ENCODE data around the gene CCNJL. TPM values are rescaled to one million over a fixed set of nuclear protein-coding genes. Genes with fewer than 3 reads are reported as not detected.

CCNJL gene
- total and polyA plus RNA-seq, 2 experiments from 2014 or later, result 28.4 to 29.2 TPM

- H3K4me3 Mint-ChIP-seq, result no peak overlapping the region
- no peaks in the 10 kb centered on the region for H3K27me3 ChIP-seq (ENCODE audit: insufficient read depth)
- no peaks in the 10 kb centered on the region for H3K9me3 Mint-ChIP-seq
These were observed 101.0 kb downstream of the CCNJL start for GRCh38 chr5:160211352-160211751.

More at GRCh38 chr5:160211352-160211751, 101.0 kb downstream of the CCNJL start:
- H3K79me2 ChIP-seq (replicated peaks; ENCODE audit: insufficient read depth), result no peaks in the 10 kb centered on the region
- ATAC-seq, result no peak
- H3K27ac ChIP-seq (ENCODE audit: low read depth), result no peak overlapping the region
- DNase-seq (ENCODE audit: low spot score), result no peak
- no peak for TF ChIP-seq NANOG (IDR thresholded peaks at IDR 0.05; ENCODE audit: borderline replicate concordance)
- TF ChIP-seq REST (IDR thresholded peaks at IDR 0.05; ENCODE audit: unreplicated experiment), result no peak
- no peak for TF ChIP-seq STAT1 (IDR thresholded peaks at IDR 0.05; ENCODE audit: unreplicated experiment)
- TF ChIP-seq ZNF462 (CRISPR knock-in tag; IDR thresholded peaks at IDR 0.05), result no peak
- TF ChIP-seq POLR2AphosphoS5 (IDR thresholded peaks at IDR 0.05; ENCODE audit: low read depth), result no peak
- no peak for TF ChIP-seq ZNF114 (CRISPR knock-in tag; IDR thresholded peaks at IDR 0.05)
- TF ChIP-seq EZH2phosphoT487 (IDR thresholded peaks at IDR 0.05; ENCODE audit: unreplicated experiment), result no peak
- no peak for TF ChIP-seq JUNB (IDR thresholded peaks at IDR 0.05; ENCODE audit: unreplicated experiment)
- no peak for TF ChIP-seq CTCF (conservative IDR thresholded peaks at IDR 0.05; ENCODE audit: low read depth in 2 of 2)
- no peak for TF ChIP-seq EZH2 (IDR thresholded peaks at IDR 0.05; ENCODE audit: low read depth, unreplicated experiment)
- no peak for TF ChIP-seq CREB1 (CRISPR knock-in tag; IDR thresholded peaks at IDR 0.05; ENCODE audit: low read depth)
- no peak for TF ChIP-seq ZNF331 (CRISPR knock-in tag; IDR thresholded peaks at IDR 0.05; ENCODE audit: low read depth)
- no peak for TF ChIP-seq ETS1 (IDR thresholded peaks at IDR 0.05)
- Mint-ChIP-seq H3K4me1 (no peaks in the 10 kb centered on the region), H3K27me3 (ENCODE audit: insufficient read depth, low read depth, poor library complexity) (peaks cover 4% of the 10 kb centered on the region), H3K36me3 (ENCODE audit: low read depth) (no peaks in the 10 kb centered on the region), H3K27ac (no peak overlapping the region)
- no peak overlapping the region for H3K4me3 ChIP-seq
- no peaks in the 10 kb centered on the region for H3K4me1 ChIP-seq (ENCODE audit: insufficient read depth)
- no peak overlapping the region for H2AFZ ChIP-seq
- no peaks in the 10 kb centered on the region for H3K9me2 ChIP-seq (ENCODE audit: insufficient read depth)
- H4K20me1 ChIP-seq (replicated peaks; ENCODE audit: insufficient read depth), result no peaks in the 10 kb centered on the region
- H3K4me2 ChIP-seq, result no peak overlapping the region
- no peaks in the 10 kb centered on the region for H3F3A ChIP-seq (replicated peaks; ENCODE audit: low read depth)
- H3K36me3 ChIP-seq (ENCODE audit: insufficient read depth), result no peaks in the 10 kb centered on the region
